Measurements from ENCODE around the gene SYNE1. TPM values are rescaled to one million over a fixed set of nuclear protein-coding genes. Genes with fewer than 3 reads are reported as not detected.

SYNE1 gene
- total RNA-seq, 6 experiments from 2014 or later = 60.0 to 69.0 (median 66.9) TPM

- Mint-ChIP-seq H3K27ac (no peak overlapping the region), H3K36me3 (ENCODE audit: low read depth) (no peaks in the 10 kb centered on the region), H3K4me3 (no peak overlapping the region), H3K9me3 (no peaks in the 10 kb centered on the region), H3K4me1 (ENCODE audit: low read depth) (peaks cover 8% of the 10 kb centered on the region; the same call in 1 of the 2 replicates), H3K27me3 (ENCODE audit: insufficient read depth) (no peaks in the 10 kb centered on the region)
- DNase-seq = no peak
- TF ChIP-seq CTCF (IDR thresholded peaks at IDR 0.05) = no peak
These were observed 53.3 kb downstream of the SYNE1 start for GRCh38 chr6:152583888-152584287.

- TF ChIP-seq CTCF (IDR thresholded peaks at IDR 0.05) = no peak
- peaks cover 53% of the 10 kb centered on the region for H3K4me1 Mint-ChIP-seq (ENCODE audit: low read depth)
- H3K27ac Mint-ChIP-seq = peak overlapping the region; percentile 45; the same call in 1 of the 2 replicates
- no peaks in the 10 kb centered on the region for H3K27me3 Mint-ChIP-seq (ENCODE audit: insufficient read depth)
- H3K4me3 Mint-ChIP-seq = peak overlapping the region; percentile 25; the same call in 1 of the 2 replicates
- peaks cover 9% of the 10 kb centered on the region; the same call in 1 of the 2 replicates for H3K36me3 Mint-ChIP-seq (ENCODE audit: low read depth)
- no peak for DNase-seq
- H3K9me3 Mint-ChIP-seq = no peaks in the 10 kb centered on the region
These were observed 60.6 kb downstream of the SYNE1 start for GRCh38 chr6:152576525-152576924.

- Mint-ChIP-seq H3K4me3 (peak overlapping the region; percentile 25; the same call in 1 of the 2 replicates), H3K27me3 (ENCODE audit: insufficient read depth) (no peaks in the 10 kb centered on the region), H3K36me3 (ENCODE audit: low read depth) (peaks cover 9% of the 10 kb centered on the region; the same call in 1 of the 2 replicates), H3K4me1 (ENCODE audit: low read depth) (peaks cover 61% of the 10 kb centered on the region), H3K27ac (peak overlapping the region; percentile 45; the same call in 1 of the 2 replicates), H3K9me3 (no peaks in the 10 kb centered on the region)
- peak; percentile 45 for DNase-seq
- no peak for TF ChIP-seq CTCF (IDR thresholded peaks at IDR 0.05)
These were observed 61.5 kb downstream of the SYNE1 start for GRCh38 chr6:152575621-152576150.

GRCh38 chr6:152575161-152575560, 62.0 kb downstream of the SYNE1 start:
- H3K27me3 Mint-ChIP-seq (ENCODE audit: insufficient read depth) = no peaks in the 10 kb centered on the region
- H3K27ac Mint-ChIP-seq = no peak overlapping the region
- peaks cover 9% of the 10 kb centered on the region; the same call in 1 of the 2 replicates for H3K36me3 Mint-ChIP-seq (ENCODE audit: low read depth)
- no peak for TF ChIP-seq CTCF (IDR thresholded peaks at IDR 0.05)
- peaks cover 61% of the 10 kb centered on the region for H3K4me1 Mint-ChIP-seq (ENCODE audit: low read depth)
- no peak overlapping the region for H3K4me3 Mint-ChIP-seq
- DNase-seq = no peak
- no peaks in the 10 kb centered on the region for H3K9me3 Mint-ChIP-seq

- no peaks in the 10 kb centered on the region for H3K27me3 Mint-ChIP-seq (ENCODE audit: insufficient read depth)
- H3K36me3 Mint-ChIP-seq (ENCODE audit: low read depth) = peaks cover 9% of the 10 kb centered on the region; the same call in 1 of the 2 replicates
- no peak for TF ChIP-seq CTCF (IDR thresholded peaks at IDR 0.05)
- no peak overlapping the region for H3K27ac Mint-ChIP-seq
- DNase-seq = peak; percentile 8
- peaks cover 61% of the 10 kb centered on the region for H3K4me1 Mint-ChIP-seq (ENCODE audit: low read depth)
- H3K4me3 Mint-ChIP-seq = no peak overlapping the region
- H3K9me3 Mint-ChIP-seq = no peaks in the 10 kb centered on the region
These were observed 63.4 kb downstream of the SYNE1 start for GRCh38 chr6:152573762-152574161.
